ENCODE results near the gene DLX2.
A peak's percentile ranks its signal among the peaks of the same experiment; 100 is the strongest.

DLX2 gene

DNA sequence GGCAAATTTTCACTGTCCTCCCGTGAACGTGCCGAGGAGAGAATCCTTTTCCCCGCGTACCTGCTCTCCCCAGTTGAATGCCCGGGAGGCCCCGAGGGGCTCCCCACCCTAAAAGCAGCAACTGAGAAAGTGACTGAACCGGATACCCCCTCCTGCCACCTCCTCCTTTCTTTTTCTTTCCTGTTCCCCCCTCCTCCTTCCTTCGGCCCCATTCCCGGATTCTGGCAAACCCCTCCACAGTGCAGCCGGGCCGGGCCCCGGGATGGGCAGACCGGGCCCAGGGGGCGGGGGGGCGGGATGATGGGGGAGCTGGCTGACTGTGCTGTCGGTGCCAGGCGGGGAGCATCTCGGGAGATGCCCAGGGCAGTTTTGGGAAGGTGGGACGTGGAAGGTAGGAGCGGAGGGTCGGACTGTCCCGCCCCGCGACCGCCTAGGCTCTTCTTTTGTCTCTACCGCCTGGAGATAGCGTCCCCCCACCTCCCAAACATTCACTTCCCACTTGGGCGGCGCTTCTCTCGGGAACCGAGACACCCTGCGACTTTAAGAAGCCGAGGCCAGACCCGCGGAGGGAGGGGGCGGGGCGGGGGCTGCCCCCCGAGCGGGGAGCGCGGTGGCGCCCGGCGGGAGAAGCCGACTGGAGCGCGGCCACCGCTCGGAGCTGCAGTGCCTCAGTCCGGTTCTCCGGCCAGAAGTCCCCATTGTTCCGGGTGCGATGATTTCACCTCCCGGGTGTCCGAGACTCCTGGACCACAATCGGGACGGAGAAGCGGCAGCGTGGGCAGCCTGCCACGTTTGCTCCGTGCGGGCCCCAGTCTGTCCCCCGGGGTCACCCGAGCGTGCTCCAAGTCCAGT is 8.2 kb downstream of the DLX2 start:
- no peak for DNase-seq (ENCODE audit: low spot score)

DNA sequence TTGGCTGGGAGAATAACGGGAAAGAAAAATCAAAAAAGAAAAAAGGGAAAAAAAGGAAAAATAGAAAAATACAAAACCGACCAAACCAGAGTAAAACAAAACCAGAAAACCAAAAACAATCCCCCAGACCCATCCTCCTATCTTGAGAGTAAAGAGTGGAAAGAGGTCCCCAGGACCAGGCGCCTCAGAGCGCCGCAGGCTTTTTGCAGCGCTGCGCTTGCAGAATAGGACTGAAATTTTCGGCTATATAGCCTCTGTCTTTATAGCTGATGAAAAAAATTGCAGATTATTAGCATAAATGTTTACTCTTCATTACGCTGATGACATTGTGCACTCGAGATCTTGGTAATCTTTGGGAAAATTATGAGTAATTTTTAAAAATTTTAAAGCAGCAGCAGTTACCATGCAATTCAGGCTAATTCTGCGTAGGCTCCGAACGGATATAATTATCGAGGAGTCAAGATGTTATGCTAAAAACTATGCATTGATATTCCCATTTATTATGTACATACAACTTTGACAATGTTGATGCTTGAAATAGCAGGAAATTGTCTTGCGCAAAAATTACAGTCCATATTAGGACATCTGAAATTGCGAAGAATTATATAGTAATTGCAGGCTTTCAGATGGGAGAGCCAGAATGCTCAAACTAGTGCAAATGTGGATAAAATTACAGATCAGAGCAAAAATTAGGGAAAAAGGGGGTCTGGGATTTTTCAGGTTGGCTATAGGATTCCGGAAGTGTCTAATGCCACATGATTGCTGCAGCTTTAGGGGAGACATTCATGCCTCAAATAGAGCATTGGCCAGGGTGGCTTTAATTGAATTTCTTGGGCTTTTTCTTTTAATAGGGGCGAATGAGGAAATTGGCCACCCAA is 9.0 kb downstream of the DLX2 start:
- no peak for DNase-seq (ENCODE audit: low spot score)

DNA sequence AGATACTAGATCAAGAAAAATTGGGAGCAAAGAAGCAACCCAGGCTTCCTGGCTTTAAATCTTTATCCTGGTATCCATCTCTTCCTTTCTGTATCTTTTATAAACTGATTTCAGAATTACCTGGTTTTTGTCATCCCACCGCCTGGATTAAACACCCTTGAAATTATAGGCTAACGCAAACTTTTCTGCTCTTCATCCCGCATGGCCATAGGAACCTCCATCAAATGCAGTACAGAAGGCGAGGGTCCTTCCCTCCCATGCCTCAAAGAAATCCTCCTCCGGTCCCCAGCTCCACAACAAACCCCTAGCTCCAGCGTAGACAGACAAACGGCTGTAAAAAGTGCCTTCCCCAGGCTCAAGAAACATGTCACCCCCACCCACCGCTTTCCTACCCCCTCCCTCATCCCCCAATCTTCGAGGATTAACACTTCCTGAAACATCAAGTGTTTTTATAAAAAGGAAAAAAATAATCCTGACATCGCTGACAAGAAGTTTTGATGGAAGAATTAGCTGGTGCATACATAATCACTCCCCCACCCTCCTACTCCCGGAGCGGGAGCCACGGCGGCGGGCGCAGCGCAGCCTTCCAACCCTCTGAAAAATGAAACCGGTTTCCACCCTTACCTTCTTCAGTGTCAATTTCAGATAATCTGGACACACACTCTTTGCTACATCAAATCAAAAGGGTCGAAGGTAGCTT is 9.8 kb downstream of the DLX2 start:
- no peak for DNase-seq (ENCODE audit: low spot score)

DNA sequence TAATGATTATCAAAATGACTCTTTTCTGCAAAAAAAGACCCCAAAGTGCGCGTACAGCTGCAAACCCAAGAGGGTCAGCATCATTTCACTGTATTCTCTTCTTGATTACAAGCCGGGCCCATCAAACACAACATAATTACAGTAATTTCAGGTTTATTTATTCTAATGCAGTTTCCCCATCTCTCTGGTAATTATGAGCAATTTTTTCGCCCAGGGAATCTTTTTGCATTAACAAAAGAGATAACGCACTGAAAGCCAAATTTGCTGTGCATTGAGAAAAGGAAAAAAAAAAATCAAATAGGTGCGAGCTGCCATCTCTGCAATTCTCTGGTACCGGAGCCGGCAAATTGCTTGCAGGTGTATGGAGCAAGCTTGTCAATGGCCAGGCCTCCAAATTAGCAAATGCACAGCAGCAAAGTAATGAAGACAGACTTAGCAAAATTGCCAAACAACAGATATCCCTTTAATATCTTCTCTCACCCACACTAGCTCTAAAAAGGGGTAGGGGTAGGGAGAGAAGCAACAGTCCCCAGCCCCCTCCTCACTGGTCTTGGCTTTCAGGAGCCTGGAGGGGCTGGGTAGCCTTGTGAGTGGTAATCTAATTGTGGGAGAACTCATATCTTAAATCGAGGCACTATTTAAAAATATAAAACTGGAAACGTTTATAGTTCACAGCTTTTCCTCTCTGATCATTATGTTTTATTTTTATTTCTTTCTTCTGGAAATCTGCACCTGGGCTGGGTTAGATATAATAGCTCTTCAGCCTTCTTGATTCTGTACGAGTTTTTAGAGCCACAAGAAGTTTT is 10.7 kb downstream of the DLX2 start:
- DNase-seq (ENCODE audit: low spot score): no peak

DNA sequence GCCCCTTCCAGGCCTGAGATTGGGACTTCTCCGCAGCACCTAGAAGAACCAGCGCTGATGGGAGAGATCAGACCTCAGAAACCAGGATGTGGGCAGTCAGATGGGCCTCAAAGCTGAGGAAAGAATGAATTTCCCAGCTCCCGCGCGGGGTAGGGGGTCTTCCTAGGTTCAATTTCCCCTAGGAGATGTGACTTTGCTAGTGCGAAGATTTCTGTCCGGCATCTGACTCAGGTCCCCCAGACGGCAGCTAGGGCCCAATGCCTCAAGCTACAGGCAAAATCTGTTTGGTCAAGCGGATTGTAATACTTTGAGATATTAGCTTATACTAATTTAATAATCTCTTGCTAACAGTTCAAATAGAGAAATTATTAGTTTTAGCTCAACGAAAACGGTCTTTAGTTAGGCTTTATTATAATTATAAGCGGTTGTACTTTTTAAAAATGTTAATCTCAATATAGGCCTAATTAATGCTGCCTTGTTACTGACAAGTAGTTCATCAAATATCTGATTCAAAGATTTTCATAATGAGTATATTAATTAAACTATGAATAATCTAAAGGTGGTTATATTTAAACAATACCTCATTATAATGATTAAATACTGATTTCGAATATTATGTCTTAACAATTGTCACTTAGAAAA is 11.6 kb downstream of the DLX2 start:
- no peak for DNase-seq (ENCODE audit: low spot score)

DNA sequence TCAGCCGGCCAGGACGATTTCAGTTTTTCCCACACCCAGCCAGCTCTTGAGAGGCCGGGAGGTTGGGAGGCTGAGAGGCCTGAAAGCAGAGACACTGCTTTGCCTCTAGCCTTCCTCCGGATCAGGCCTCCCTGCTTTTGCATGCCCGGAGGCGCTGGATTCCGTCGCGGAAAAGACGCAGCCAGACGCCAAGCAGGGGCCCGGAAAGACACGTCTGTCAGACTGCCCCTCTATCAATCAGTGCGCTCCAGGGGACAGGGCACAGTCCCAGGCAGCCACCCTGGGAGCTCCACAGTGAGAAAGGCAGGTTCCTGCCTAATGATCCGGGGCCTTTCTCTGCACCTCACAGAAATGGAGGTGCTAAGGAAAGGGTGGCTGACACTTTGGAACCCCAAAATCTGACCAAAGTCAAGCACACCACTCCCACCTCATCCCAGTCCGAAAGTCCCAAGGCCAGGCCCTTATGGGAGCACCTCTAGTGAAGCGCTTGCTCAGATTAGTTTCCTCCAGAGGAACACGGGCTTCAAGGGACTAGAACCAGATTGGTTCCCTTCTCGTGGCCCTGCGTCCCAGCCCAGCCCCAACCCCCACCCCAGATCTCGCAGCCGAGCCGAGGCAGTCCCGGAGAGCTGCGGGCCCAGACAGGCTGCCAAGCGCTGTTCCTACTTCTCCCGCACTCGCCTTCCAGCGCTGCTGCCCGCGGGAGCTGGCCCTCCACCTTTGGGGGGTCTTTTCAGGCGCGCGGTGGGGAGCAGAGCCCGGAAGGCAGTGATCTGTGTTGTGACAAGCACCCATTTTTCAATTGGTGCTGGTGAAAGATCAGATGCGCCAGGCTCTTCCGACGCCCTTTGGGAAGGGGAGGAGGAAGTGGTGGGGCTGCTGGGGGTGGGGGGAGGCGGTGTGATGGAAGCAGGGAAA is 12.4 kb downstream of the DLX2 start:
- DNase-seq (ENCODE audit: low spot score): no peak

DNA sequence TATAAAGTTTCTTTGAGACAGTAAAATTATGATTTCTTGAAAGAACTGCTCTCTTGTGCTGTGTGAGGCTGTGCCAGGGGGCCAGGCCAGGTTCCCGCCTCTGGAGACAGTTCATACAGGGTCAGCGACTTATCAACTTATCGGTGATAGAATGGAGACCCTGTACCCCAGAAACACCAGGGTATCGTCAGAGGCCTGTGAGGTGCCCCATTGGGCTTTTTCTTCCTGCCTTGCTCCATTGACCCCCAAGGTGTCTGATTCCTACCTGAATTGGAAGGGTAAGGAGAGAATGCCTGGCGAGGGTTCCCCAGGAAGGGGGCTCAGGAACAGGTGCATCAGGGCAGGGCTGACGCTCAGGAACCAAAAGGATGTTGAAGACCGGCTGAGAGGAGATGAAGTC is 13.1 kb downstream of the DLX2 start:
- no peak for DNase-seq (ENCODE audit: low spot score)

DNA sequence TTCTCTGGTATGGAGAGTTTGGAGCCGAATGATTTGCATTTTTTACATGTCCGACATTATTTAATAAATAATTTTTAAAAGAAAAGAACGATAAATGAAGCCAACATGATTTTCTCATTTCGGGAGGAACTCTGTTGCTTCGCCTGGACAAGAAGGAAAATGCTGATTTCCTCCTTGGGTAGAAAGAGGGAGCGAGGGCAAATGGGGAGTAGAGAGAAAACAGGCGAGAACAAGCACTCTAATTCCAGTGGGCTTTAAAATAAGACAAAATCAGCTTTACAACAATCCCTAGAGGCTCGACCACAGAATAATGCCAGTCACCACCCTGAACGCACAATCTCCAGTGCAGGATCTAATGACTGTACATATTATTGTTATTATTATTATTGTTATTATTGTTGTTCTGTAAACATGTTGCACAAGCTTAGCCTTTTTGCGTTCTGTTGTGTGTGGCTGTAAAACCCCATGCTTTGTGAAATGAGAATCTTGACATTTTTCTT is 13.6 kb downstream of the DLX2 start:
- no peak for DNase-seq (ENCODE audit: low spot score)

DNA sequence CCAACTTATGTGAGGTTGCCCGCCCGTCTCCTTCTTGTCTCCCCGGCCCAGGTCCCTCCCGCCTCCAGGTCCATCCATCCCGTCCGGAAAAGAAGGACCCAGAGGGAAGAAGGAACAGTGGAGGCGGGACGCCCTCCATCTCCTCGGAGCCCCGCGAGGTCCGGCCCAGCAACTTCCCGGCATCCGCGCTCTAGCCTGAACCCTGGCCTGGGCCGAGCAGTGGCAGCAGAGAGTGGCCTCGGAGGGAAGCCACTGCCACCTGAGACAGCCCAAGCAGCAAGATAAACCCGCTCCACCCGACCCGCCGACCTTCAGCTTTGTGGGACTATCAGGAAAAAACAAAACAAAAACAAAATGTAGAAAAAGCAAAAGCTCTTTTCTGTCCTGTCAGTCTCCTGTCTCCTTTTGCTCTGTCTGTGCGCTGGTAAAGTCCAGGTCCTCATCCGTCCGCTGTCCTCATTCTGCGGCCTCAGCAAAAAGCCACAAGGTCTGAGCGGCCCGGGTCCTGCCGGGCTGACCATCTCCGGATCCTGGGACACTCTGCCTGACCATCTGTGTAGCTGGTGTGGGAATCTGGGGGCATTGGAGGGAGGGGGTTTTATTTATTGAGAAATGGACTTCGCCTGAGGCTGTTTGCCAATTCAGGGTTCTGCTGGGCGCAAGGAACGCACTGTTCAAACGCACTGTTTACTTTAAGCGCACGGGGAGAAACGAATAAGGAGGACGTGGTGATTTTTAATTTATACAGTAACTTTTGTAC is 14.3 kb downstream of the DLX2 start:
- DNase-seq (ENCODE audit: low spot score): no peak

DNA sequence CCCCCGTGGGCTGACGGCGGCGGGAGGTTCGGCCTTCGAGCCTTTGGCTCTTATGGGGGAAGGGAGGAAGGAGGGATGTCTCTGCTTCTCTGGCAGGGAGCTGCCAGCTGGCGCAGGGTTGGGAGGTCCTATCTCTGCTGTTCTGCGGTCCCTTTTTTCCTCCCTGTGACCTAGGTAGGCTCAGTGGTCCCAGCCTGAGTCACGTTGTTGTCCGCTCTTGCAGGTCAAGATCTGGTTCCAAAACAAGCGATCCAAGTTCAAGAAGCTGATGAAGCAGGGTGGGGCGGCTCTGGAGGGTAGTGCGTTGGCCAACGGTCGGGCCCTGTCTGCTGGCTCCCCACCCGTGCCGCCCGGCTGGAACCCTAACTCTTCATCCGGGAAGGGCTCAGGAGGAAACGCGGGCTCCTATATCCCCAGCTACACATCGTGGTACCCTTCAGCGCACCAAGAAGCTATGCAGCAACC is 14.9 kb downstream of the DLX2 start:
- DNase-seq (ENCODE audit: low spot score): no peak

DNA sequence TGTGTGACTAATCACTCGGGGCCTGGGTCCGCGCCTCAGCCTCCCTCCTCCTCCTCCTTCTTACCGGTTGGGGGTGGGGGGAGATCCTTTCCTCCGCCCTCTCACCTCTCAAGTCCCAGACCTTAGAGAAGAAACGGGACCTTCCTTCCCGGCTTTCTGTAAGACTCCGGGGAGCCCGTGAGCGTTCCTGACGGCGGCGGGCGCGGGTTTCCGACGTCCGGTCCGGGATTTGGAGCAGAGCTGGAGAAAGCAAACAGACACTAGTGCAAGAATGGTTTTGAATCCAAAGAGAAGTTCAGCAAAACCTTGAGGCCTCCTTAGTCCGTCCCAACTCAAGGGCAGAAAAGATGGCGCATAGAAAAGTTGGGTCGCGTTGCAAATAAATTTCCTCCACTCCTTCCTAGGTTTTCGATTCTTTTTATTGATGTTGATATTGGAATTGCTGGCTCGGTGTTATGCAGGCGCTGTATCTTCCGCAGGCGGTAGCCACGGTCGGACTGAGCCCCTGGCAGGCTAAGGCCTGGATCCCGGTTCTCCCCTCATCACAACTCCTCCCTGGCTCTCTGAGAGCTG is 15.4 kb downstream of the DLX2 start:
- DNase-seq (ENCODE audit: low spot score): no peak

DNA sequence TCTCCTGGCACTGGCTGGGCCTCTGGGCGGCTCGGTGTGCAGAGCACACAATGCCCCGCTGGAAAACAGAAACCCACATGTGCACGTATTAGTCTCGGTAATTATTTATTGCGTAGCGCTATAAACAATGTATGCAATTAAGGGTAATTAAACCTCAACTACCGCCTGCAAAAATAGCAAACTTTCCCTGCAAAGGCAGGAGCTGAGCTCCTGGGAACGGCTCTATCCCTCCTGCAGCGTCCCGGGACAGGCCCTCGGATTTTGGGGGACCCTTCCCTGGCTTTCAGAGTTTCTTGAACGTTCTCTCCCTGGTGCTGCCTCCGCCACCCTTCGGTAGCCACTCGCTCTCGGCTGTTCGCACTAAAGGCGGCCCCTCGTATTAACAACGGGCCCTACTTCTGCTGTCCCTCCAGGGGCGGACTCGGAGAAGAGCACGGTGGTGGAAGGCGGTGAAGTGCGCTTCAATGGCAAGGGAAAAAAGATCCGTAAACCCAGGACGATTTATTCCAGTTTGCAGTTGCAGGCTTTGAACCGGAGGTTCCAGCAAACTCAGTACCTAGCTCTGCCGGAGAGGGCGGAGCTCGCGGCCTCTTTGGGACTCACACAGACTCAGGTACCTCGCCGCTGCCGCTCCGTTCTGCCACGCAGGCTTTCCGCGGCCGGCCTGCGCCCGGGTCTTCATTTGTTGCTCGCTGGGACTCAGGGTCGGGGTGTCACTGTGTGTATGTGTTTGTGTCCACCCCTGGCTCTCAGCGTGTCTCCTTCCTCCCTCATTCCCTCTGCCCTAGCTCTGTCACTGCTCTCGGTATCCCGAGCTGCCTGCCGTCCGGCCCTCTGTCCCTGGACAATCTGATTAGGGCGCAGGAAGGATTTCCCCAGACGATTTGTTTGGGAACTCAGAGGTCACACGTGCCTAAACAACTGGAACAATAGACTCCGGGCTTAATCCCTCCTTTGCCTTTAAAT is 16.2 kb downstream of the DLX2 start:
- DNase-seq (ENCODE audit: low spot score): peak; percentile 30

DNA sequence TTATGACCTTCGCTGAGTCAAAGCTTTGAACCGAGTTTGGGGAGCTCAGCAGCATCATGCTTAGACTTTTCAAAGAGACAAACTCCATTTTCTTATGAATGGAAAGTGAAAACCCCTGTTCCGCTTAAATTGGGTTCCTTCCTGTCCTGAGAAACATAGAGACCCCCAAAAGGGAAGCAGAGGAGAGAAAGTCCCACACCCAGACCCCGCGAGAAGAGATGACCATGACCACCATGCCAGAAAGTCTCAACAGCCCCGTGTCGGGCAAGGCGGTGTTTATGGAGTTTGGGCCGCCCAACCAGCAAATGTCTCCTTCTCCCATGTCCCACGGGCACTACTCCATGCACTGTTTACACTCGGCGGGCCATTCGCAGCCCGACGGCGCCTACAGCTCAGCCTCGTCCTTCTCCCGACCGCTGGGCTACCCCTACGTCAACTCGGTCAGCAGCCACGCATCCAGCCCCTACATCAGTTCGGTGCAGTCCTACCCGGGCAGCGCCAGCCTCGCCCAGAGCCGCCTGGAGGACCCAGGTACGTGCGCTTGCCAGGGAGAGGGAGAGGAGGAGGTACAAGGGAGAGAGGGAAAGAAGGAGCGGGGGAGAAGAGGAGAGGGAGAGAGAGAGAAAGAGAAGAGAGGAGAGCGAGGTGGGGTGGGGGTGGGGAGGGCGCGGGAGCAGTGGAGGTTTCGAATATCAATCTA is 17.1 kb downstream of the DLX2 start, which contains the start of gene DLX1:
Gene DLX1, plus strand, starts transcription at position 48 of the 700 bp plus-strand sequence. Its CDS starts 171 bp downstream, at position 219.
- no peak for DNase-seq (ENCODE audit: low spot score)

DNA sequence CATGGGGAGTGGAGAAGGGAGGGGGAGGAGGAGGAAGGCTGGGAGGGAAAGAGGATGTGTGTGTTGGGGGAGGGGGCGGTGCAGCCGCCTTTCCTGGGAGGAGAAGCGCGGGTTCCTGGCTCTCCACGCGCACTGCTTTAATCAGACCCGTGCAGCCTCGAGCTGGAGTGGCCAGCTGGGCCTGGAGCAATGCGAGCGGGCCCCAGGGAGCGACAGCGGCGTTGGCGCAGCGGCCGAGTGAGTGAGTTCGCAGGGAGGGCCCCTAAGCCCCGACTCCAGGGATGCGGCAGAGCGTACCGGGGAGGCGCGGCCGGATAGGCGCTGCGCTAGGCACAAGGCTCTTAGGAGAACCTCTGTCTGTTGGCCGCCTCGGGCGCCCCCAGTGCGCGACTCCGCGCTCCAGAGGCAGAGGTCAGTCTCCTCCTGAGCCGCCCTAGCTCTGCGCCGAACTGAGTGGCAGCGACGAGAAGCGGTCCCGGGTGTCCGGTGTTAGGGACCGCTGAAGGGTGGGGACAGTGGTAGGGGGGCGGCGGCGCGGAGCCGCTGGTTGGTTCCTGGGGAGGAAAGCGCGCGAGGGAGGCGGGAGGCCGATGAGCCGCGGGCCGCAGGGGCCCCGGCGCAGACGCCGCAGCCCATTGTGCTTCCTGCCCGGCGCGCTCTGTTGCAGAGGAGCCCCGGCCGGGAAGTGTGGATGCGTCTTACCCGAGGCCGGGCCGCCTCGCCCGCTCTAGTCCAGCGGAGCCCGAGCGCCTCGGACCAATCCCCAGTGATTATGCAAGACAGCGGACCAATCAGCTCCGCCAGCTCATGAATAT is 17.8 kb downstream of the DLX2 start:
- peak; percentile 60 for DNase-seq (ENCODE audit: low spot score)

DNA sequence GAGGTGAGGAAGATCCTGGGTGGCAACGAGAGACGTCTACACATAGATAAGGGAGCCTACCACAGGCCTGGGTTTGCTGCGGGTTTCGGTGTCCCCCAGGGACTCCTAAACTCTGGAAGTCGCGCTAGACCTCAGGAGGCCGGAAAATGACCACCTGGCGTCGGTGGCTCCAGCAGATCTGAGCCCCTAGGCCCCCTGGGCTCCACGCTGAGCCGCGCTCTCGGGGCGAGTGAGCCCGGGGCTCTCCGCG is 18.4 kb downstream of the DLX2 start:
- DNase-seq (ENCODE audit: low spot score): no peak

Measured in hematopoietic multipotent progenitor cell treated with erythropoietin and hydrocortisone succinate and interleukin-3 and kit ligand, for 15 days (in vitro differentiated cells).